C4-2B (cell line): ENCODE data around the gene ZNF653.

Experiments used
- ZFX ChIP-seq: fragments of 450-650 bp; IDR thresholded peaks from 2 replicates; pipeline ENCODE4 v1.6.1; 2017
- TF ChIP-seq, protein P1 (sequence below): fragments of 450-650 bp; conservative IDR thresholded peaks from 2 replicates; pipeline ENCODE4 v1.5.1; 2017; ENCODE audit warnings: mild to moderate bottlenecking

DNA sequence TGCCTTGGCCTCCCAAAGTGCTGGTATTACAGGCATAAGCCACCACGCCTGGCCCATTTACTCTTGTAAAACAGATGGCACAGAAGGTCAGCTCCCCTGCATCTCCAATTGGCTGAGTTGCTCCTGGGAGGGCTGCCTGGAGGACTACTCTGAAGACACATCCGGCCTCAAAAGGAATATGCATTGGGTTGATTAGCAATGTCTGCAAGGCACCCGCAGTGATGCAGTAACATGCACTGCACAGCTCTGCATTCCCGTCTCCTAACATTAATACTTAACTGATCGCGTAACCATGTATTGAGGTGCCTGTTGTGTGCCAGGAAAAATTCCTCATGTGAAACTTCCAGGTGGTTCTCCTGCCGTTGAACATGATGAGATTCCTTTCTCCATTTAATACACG lies 29.8 kb downstream of the ZNF653 start:
- TF ChIP-seq, protein P1, sequence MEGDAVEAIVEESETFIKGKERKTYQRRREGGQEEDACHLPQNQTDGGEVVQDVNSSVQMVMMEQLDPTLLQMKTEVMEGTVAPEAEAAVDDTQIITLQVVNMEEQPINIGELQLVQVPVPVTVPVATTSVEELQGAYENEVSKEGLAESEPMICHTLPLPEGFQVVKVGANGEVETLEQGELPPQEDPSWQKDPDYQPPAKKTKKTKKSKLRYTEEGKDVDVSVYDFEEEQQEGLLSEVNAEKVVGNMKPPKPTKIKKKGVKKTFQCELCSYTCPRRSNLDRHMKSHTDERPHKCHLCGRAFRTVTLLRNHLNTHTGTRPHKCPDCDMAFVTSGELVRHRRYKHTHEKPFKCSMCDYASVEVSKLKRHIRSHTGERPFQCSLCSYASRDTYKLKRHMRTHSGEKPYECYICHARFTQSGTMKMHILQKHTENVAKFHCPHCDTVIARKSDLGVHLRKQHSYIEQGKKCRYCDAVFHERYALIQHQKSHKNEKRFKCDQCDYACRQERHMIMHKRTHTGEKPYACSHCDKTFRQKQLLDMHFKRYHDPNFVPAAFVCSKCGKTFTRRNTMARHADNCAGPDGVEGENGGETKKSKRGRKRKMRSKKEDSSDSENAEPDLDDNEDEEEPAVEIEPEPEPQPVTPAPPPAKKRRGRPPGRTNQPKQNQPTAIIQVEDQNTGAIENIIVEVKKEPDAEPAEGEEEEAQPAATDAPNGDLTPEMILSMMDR: no peak
- TF ChIP-seq ZFX: no peak
